NCI-H1417 treated with DMSO at 0.1 percent for 48 hours (cell line): ENCODE results near the gene C1GALT1.
"Not testable (repeated sequence)": the region's sequence is repeated elsewhere in the genome, so short reads cannot be mapped to it uniquely, and the experiment has no call there.

Experiments used
- DNase-seq: peaks from one replicate; lab custom pipeline; 2025; lab: John Stamatoyannopoulos, UW

The C1GALT1 gene

GRCh38 chr7:7169296-7169695 is 13.0 kb upstream of the C1GALT1 start:
- no peak for DNase-seq

- DNase-seq: no peak
Observed at GRCh38 chr7:7173956-7174632, 8.2 kb upstream of the C1GALT1 start.

GRCh38 chr7:7175075-7175695 is 7.2 kb upstream of the C1GALT1 start:
- no peak for DNase-seq

GRCh38 chr7:7176406-7177043 is 5.8 kb upstream of the C1GALT1 start:
- DNase-seq: no peak

DNA sequence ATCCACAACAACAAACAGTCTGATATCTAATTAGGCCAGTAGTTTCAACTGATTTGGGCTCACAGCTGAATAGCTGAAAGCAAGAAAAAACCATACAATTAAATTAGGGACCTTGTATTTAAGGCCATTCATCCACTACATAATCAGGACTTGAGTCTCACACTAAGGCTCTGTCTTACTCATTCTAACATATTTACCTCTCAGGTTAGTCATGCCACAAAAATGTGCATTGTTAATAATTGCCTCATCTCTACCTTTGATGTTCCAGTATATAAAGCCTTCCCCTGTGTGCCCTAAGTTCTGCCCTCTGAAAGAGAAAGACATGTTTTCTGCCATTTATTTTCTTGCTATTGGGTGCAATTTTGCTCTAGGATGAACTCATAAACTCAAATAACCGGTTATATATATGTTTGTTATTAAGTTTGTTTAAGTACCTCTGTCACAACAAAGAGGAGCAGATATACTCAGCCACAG is 5.3 kb upstream of the C1GALT1 start:
- DNase-seq: no peak

DNA sequence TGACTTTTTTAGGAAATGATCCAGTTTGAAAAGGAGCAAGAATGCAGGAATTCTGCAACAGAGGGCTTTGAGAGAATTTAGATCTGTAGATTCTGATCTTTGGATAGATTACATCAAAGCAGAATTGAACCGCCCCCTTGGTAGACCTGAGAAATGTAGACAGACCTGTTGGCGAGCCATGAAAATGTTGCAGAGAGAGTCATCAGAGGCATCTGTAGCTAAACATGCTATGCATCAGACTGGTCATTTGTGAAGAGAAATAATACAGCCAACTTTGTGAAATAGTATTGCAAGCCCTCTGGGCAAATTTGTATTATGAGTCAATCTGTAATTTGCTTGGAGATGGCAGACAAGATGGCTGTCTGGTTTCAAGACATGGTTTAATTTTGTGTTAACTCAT is 4.3 kb upstream of the C1GALT1 start:
- no peak for DNase-seq

DNA sequence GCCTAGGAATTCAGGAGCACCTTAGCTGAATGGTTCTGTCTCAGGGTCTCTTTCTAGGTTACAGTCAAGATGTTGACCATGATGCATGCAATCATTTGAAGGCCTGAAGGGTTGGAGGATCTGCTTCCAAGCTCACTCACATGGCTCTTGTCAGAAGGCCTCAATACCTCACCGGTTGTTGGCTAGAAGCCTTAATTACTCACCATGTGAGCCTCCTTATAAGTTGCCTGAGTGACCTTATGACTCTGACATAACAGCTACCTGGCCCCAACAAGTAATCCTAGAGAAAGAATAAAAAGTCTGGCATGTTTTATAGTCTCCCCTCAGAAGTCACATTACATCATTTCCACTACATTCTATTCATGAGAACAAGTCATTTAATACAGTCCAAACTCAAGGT is 3.4 kb upstream of the C1GALT1 start:
- DNase-seq: no peak

- no peak for DNase-seq
Observed at GRCh38 chr7:7180725-7181449, 1.5 kb upstream of the C1GALT1 start.

DNA sequence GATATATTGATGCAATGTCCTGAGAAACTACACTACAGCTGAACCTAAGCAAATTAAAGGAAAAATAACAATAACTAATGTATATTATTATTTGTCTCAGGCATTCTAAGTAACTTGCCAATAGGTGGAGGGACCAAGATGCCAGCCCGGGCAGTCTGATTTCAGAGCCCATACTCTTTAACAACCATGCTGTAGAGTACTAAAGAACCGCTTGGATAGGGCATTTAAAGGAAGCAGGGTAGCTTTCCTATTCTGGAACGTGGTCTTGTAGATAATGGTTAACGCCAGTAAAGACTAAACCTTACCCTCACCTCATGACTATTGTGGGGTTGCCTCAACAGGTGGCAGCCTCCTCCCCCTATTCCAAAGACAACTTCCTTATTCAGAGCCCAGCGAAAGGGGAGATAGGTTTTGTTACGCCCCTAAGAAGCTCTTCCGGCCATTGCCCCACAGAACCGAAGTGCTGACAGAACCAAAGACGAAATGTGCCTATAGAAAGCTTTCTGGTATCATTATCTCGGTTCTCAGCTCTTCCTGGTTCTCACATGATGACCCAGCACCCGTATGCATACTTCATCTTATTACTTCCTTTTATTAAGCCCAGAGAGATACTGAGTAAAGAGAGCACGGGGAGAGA is 707 bp upstream of the C1GALT1 start:
- no peak for DNase-seq

DNA sequence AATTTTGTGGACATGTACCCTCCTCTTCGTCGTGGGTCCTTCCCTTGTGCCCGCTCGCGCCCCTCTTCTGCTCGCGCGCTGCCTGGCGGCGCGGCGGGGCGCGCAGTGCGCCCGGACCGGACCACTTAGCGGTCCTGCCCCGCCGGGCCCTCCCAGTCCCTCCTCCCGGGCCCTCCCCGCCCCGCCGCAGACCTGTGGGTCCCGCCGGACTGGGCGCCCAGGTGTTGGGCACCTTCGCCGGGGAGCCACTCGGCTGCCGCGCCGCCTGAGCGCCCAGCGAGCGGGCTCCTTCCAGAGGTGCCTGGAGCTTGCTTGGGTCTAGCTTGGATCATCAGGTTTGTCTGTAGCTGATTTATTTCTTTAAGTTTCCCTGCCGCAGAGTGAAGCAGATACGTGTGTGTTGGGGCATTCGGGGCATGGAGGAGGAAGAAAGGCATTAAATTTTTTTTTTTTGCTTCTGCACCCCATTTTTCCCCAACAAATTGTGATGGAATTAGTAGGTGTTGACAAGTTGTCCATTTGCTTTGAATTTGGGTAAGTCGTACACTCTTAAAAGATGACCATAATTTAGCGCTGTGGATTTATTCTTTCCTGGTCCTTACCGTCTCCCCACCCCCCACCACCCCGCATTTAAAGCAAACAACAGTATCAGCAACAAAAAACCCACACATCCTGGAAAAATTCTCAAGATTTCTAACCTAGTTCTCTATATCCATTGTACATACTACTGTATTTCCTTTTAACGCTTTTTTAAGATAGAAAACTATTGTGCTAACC is 905 bp downstream of the C1GALT1 start:
- DNase-seq: no peak

DNA sequence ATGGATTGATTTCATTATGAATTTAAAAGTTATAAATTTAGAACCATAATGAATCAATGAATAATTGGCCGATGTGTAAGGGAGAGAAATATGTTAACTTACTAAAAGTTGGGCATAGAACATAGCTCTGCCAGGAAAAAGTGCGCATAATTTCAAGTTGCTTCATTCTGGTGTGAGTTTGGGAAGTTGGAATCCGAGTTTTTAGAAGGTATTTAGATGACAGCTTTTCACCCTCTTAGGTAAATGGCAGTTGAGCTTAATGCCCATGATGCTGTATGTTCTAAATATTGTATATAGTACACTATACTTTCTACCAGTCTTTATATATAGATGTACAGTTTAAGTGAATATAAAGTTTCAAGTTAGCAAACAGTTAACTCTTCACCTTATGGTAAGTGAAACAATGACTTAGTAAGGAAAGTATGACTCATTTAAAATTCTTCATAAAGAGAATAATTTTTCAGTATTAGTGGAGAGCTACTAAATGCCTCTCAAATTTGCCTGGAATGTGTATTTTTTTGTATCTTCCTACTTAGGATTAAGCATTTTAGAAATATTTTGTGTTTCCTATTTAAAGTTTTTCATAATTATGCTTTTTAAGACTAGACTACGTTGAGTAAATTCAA is 1.6 kb downstream of the C1GALT1 start:
- no peak for DNase-seq

- no peak for DNase-seq
Observed at GRCh38 chr7:7185371-7185989, 3.1 kb downstream of the C1GALT1 start.

- no peak for DNase-seq
Observed at GRCh38 chr7:7188091-7188490, 5.7 kb downstream of the C1GALT1 start.

DNA sequence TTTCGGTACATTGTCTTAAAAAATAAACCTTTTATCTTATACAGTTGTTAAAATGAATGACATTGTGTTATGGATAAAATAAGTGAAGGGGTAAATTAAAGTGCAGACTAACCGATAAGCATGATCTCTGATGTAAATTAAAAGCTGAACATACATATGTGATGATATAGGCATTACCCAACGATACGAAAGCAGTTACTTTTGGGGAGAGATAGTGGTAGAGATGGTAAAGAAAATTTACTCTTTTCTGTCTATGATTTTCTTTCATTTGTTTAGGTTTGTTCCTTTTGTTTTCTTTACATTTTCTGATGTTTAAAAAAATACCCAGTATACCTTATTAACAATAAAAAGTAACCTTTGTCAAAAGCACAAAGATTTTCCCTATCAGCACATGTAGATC is 6.4 kb downstream of the C1GALT1 start:
- DNase-seq: no peak

DNA sequence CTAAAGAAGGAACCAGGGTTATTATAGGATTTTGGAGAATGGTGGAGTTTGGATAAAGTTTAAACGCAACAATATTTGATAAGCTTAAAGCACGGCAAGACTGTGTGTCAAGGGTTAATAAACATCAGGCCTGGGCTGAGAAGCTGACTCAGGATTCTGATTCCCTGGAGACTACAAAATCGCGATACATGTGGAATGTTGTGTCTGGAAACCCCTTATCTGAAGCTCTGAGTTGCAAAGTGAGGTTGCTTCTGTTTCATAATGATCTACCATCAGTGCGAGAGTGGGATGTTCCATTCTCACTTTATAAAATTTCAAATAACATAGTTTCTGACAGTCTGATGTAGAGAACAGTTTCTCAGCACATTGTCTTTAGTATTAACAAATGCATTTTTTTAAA is 7.8 kb downstream of the C1GALT1 start:
- no peak for DNase-seq

DNA sequence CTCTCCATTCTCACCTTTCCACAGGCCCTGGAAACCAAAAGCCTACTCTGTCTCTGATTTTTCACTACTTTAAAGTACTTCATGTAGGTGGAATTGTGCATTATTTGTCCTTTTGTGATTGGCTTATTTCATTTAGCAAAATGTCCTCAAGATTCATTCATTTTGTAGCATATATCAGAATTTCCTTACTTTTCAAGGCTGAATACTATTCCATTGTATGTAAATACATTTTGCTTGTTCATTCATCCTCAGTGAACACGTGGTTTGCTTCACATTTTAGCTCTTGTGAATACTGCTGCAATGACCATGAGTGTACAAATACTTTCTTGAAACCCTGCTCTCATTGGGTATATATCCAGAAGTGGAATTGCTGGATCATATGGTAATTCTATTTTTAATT is 8.8 kb downstream of the C1GALT1 start:
- DNase-seq: no peak

GRCh38 chr7:7192798-7193788 is 10.7 kb downstream of the C1GALT1 start:
- DNase-seq: not testable (repeated sequence)

DNA sequence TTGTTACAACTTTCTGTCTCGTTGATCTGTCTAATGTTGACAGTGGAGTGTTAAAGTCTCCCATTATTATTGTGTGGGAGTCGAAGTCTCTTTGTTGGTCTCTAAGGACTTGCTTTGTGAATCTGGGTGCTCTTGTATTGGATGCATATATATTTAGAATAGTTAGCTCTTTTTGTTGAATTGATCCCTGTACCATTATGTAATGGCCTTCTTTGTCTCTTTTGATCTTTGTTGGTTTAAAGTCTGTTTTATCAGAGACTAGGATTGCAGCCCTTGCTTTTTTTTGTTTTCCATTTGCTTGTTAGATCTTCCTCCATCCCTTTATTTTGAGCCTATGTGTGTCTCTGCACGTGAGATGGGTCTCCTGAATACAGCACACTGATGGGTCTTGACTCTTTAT is 17.2 kb downstream of the C1GALT1 start:
- DNase-seq: not testable (repeated sequence)

GRCh38 chr7:7200255-7200654 is 17.9 kb downstream of the C1GALT1 start:
- not testable (repeated sequence) for DNase-seq
